Erythroblast (primary cell): Measurements from ENCODE around the gene MYO18B.

ENCODE experiments used
- GATA1 ChIP-seq: IDR thresholded peaks from 2 replicates; pipeline ENCODE4 v1.6.1; 2011; ENCODE audit warnings: low read depth, mild to moderate bottlenecking, control low read depth, low read length, moderate library complexity
- POLR2A ChIP-seq: IDR thresholded peaks from 2 replicates; pipeline ENCODE4 v1.6.1; 2011; ENCODE audit warnings: mild to moderate bottlenecking, low read length

GRCh38 chr22:25950111-25950510, 208.1 kb downstream of the MYO18B start:
- TF ChIP-seq POLR2A (no peak), GATA1 (no peak)
